HCT116 (cell line): ENCODE data around the gene TMEM239.

Source experiments
- CTCF ChIP-seq, 3 experiments: fragments of 200-600 bp in 1 of 3; sonication (generic) in 1 of 3; IDR thresholded peaks in 2 of 3; conservative IDR thresholded peaks in 1 of 3; 2 replicates each; pipeline ENCODE4 v1.5.1; 2012 to 2017; ENCODE audit warnings: low read depth in 2 of 3, low read length in 2 of 3, antibody characterized with exemption in 1 of 3, borderline replicate concordance in 1 of 3, control low read depth in 1 of 3, mild to moderate bottlenecking in 1 of 3, mixed read lengths in 1 of 3, mixed run types in 1 of 3, moderate library complexity in 1 of 3; ENCODE audit not compliant: insufficient read depth in 1 of 3
- ELF1 ChIP-seq: IDR thresholded peaks from 2 replicates; pipeline ENCODE4 v1.6.1; 2012; ENCODE audit warnings: low read depth, borderline replicate concordance
- MAX ChIP-seq: IDR thresholded peaks from 2 replicates; pipeline ENCODE4 v1.6.1; 2012
- RAD21 ChIP-seq: IDR thresholded peaks from 2 replicates; pipeline ENCODE4 v1.6.1; 2012; ENCODE audit warnings: low read depth, mild to moderate bottlenecking
- REST ChIP-seq: IDR thresholded peaks from 2 replicates; pipeline ENCODE4 v1.6.1; 2012; ENCODE audit warnings: low read depth

GRCh38 chr20:2798814-2799213 is 17.4 kb upstream of the TMEM239 start:
- TF ChIP-seq REST (no peak), RAD21 (no peak), CTCF (IDR thresholded peaks at IDR 0.05 in 2 of 3, conservative IDR thresholded peaks at IDR 0.05 in 1 of 3; ENCODE audit: borderline replicate concordance in 1 of 3, insufficient read depth in 1 of 3, low read depth in 2 of 3, low read length in 2 of 3) (no peak), MAX (no peak), ELF1 (no peak)
